GM18951 (cell line): Measurements from ENCODE around the gene PLXNA4.
"Not testable (repeated sequence)": the region's sequence is repeated elsewhere in the genome, so short reads cannot be mapped to it uniquely, and the experiment has no call there.

ENCODE experiments used
- POLR2A ChIP-seq: IDR thresholded peaks from 4 replicates; pipeline ENCODE4 v1.6.1; 2011; ENCODE audit warnings: mild to moderate bottlenecking; ENCODE audit not compliant: insufficient read length, insufficient read depth; ENCODE audit errors: extremely low read depth
- in situ Hi-C: fragments of 300-500 bp; cut with MboI; formaldehyde crosslinking; loops from one replicate; pipeline ENCODE4 v1.12.0; 2022; ENCODE audit warnings: low sequenced_read_pairs, mixed read lengths, inconsistent platforms; ENCODE audit not compliant: unreplicated experiment

The PLXNA4 gene

DNA sequence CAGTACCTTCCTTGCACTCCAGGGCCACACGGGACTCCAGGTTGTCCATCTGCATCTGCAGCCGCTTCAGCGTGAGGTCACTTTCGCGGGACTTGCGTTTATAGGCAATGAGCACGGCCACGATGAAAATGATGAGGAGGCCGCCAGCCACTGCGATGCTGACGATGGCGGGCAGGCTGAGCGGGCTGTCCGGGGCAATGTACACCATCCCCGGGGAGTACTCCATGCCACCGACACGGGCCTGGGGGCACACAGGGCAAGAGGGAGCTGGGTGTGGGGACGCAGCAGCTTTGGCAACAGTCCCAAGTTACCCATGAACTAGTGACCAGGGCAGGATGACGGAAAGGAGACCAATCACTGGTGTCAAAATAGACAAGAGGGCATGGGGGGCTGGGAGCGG is 396.6 kb downstream of the PLXNA4 start:
- TF ChIP-seq POLR2A: no peak
- in situ Hi-C loops: no loop called here

GRCh38 chr7:132179080-132179430 is 397.2 kb downstream of the PLXNA4 start:
- in situ Hi-C loops: no loop called here
- TF ChIP-seq POLR2A: no peak

- in situ Hi-C loops: not testable (repeated sequence)
Observed at GRCh38 chr7:132178402-132179079, 397.7 kb downstream of the PLXNA4 start.

GRCh38 chr7:132177708-132178401 is 398.4 kb downstream of the PLXNA4 start:
- no peak for TF ChIP-seq POLR2A

GRCh38 chr7:132176719-132177118 is 399.6 kb downstream of the PLXNA4 start:
- in situ Hi-C loops: no loop called here
- TF ChIP-seq POLR2A: no peak

More at GRCh38 chr7:132177708-132178401, 398.4 kb downstream of the PLXNA4 start:
- in situ Hi-C loops: no loop called here

- no peak for TF ChIP-seq POLR2A
- in situ Hi-C loops: no loop called here
Observed at GRCh38 chr7:132171130-132171576, 405.1 kb downstream of the PLXNA4 start.

DNA sequence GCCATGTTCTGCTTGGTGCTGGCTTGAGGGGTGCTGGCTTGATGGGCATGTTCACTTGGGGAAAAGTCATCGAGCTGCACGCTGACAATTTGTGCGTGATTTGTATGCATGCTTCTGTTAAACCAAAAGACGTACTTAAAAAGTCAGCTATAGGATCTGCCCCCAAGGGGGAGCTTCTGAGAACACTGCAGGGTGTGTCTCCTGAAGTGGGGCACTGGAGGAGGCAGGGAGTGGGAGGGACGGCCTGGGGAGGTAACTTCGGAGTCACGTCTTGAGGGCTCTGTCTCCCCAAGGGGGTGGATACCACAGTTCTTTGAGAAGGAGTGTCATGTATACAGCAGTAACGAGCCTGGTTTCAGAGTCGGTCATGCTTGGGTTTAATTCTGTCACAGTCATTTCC is 406.5 kb downstream of the PLXNA4 start:
- no peak for TF ChIP-seq POLR2A
- in situ Hi-C loops: no loop called here

GRCh38 chr7:132168239-132168638 is 408.0 kb downstream of the PLXNA4 start:
- TF ChIP-seq POLR2A: no peak
- in situ Hi-C loops: no loop called here

GRCh38 chr7:132165695-132166094 is 410.6 kb downstream of the PLXNA4 start:
- in situ Hi-C loops: not testable (repeated sequence)

- in situ Hi-C loops: no loop called here
- no peak for TF ChIP-seq POLR2A
Observed at GRCh38 chr7:132164558-132165125, 411.6 kb downstream of the PLXNA4 start.

GRCh38 chr7:132162556-132163144 is 413.6 kb downstream of the PLXNA4 start:
- no peak for TF ChIP-seq POLR2A
- in situ Hi-C loops: no loop called here

DNA sequence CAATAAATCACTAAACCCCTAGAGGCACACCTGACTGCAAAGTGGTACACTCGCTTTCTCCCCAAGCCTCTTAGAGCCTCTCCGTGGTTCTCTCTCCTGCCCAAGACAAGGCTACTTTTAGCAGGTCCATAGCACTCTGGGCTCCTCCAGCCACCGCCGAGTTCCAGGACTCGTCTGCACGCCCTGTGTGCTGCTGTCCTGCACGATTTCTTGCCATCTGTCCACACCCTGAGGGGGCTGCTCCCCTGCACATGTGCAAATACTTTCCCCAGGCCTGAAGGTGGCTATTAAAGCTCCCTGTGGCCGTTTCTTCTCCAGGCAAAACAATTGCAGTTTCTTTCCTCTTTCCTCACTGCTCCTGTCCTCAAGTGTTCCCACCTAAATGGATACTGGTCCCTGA is 414.3 kb downstream of the PLXNA4 start:
- no peak for TF ChIP-seq POLR2A
- in situ Hi-C loops: no loop called here

- in situ Hi-C loops: no loop called here
- TF ChIP-seq POLR2A: no peak
Observed at GRCh38 chr7:132161533-132161915, 414.7 kb downstream of the PLXNA4 start.

- in situ Hi-C loops: no loop called here
- TF ChIP-seq POLR2A: no peak
Observed at GRCh38 chr7:132160611-132161532, 415.4 kb downstream of the PLXNA4 start.
